GM23338 (cell line): ENCODE measurements around the gene TTBK1.

ENCODE experiments used
- CREB1 ChIP-seq: fragments of 250-450 bp; sonication (Bioruptor Pico); IDR thresholded peaks from 2 replicates; pipeline ENCODE4 v1.5.0; 2020; ENCODE audit warnings: low read depth, mild to moderate bottlenecking, moderate library complexity
- EZH2 ChIP-seq: fragments of 200-600 bp; sonication (generic); IDR thresholded peaks from one replicate; pipeline ENCODE4 v1.8.0; 2017; ENCODE audit warnings: antibody characterized with exemption, mild to moderate bottlenecking, low read depth; ENCODE audit not compliant: unreplicated experiment
- EZH2phosphoT487 ChIP-seq: fragments of 200-600 bp; sonication (generic); IDR thresholded peaks from one replicate; pipeline ENCODE4 v1.8.1; 2018; ENCODE audit warnings: antibody characterized with exemption; ENCODE audit not compliant: unreplicated experiment
- JUNB ChIP-seq: IDR thresholded peaks from one replicate; pipeline ENCODE4 v1.6.1; 2016; ENCODE audit warnings: antibody characterized with exemption; ENCODE audit not compliant: unreplicated experiment
- POLR2AphosphoS5 ChIP-seq: IDR thresholded peaks from 2 replicates; pipeline ENCODE4 v1.6.1; 2016; ENCODE audit warnings: antibody characterized with exemption, low read depth
- ZNF331 ChIP-seq: fragments of 250-450 bp; sonication (Bioruptor Pico); IDR thresholded peaks from 2 replicates; pipeline ENCODE4 v1.5.0; 2020; ENCODE audit warnings: low read depth, mild to moderate bottlenecking, moderate library complexity
- TF ChIP-seq, protein P1 (sequence below): IDR thresholded peaks from one replicate; pipeline ENCODE4 v1.6.1; 2018; ENCODE audit warnings: antibody characterized with exemption; ENCODE audit not compliant: unreplicated experiment
- TF ChIP-seq, protein P2 (sequence below), 2 experiments: fragments of 200-600 bp in 1 of 2; sonication (generic) in 1 of 2; conservative IDR thresholded peaks; 2 replicates each; pipeline versions ENCODE4 v1.5.1 to v1.6.1; 2016 to 2017; ENCODE audit warnings: antibody characterized with exemption in 2 of 2, low read depth in 2 of 2, mild to moderate bottlenecking in 2 of 2, moderate library complexity in 1 of 2
- TF ChIP-seq, protein P3 (sequence below): IDR thresholded peaks from 2 replicates; pipeline ENCODE4 v1.6.1; 2016; ENCODE audit warnings: antibody characterized with exemption

DNA sequence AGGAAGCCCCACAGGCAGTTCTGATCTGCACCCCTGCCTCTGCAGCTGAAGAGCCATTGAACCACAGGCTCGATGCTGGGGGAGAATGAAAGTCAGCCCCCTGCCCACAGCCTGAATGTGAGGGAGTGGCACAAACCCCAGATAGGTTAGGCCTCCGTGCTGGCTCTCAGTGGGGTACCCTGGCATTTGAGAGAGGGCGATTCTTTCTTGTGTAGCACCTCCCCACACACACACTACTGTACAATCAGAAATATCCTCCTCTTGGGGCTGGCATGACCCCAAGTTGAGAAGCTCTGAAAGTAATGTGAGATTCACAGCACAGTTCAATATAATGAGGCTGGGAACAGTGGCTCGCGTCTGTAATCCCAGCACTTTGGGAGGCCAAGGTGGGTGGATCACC lies 17.9 kb downstream of the TTBK1 start:
- TF ChIP-seq POLR2AphosphoS5: no peak
- no peak for TF ChIP-seq CREB1 (CRISPR knock-in tag)
- TF ChIP-seq, protein P1, sequence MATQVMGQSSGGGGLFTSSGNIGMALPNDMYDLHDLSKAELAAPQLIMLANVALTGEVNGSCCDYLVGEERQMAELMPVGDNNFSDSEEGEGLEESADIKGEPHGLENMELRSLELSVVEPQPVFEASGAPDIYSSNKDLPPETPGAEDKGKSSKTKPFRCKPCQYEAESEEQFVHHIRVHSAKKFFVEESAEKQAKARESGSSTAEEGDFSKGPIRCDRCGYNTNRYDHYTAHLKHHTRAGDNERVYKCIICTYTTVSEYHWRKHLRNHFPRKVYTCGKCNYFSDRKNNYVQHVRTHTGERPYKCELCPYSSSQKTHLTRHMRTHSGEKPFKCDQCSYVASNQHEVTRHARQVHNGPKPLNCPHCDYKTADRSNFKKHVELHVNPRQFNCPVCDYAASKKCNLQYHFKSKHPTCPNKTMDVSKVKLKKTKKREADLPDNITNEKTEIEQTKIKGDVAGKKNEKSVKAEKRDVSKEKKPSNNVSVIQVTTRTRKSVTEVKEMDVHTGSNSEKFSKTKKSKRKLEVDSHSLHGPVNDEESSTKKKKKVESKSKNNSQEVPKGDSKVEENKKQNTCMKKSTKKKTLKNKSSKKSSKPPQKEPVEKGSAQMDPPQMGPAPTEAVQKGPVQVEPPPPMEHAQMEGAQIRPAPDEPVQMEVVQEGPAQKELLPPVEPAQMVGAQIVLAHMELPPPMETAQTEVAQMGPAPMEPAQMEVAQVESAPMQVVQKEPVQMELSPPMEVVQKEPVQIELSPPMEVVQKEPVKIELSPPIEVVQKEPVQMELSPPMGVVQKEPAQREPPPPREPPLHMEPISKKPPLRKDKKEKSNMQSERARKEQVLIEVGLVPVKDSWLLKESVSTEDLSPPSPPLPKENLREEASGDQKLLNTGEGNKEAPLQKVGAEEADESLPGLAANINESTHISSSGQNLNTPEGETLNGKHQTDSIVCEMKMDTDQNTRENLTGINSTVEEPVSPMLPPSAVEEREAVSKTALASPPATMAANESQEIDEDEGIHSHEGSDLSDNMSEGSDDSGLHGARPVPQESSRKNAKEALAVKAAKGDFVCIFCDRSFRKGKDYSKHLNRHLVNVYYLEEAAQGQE: no peak
- TF ChIP-seq, protein P2, sequence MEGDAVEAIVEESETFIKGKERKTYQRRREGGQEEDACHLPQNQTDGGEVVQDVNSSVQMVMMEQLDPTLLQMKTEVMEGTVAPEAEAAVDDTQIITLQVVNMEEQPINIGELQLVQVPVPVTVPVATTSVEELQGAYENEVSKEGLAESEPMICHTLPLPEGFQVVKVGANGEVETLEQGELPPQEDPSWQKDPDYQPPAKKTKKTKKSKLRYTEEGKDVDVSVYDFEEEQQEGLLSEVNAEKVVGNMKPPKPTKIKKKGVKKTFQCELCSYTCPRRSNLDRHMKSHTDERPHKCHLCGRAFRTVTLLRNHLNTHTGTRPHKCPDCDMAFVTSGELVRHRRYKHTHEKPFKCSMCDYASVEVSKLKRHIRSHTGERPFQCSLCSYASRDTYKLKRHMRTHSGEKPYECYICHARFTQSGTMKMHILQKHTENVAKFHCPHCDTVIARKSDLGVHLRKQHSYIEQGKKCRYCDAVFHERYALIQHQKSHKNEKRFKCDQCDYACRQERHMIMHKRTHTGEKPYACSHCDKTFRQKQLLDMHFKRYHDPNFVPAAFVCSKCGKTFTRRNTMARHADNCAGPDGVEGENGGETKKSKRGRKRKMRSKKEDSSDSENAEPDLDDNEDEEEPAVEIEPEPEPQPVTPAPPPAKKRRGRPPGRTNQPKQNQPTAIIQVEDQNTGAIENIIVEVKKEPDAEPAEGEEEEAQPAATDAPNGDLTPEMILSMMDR (conservative IDR thresholded peaks at IDR 0.05; ENCODE audit: low read depth in 2 of 2): no peak
- TF ChIP-seq EZH2phosphoT487: no peak
- TF ChIP-seq EZH2: no peak
- TF ChIP-seq ZNF331 (CRISPR knock-in tag): no peak
- TF ChIP-seq, protein P3, sequence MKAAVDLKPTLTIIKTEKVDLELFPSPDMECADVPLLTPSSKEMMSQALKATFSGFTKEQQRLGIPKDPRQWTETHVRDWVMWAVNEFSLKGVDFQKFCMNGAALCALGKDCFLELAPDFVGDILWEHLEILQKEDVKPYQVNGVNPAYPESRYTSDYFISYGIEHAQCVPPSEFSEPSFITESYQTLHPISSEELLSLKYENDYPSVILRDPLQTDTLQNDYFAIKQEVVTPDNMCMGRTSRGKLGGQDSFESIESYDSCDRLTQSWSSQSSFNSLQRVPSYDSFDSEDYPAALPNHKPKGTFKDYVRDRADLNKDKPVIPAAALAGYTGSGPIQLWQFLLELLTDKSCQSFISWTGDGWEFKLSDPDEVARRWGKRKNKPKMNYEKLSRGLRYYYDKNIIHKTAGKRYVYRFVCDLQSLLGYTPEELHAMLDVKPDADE: no peak
- TF ChIP-seq JUNB: no peak
